AG04450 (cell line): ENCODE results near the gene KCNJ4. TPM values are rescaled to one million over a fixed set of nuclear protein-coding genes. Genes with fewer than 3 reads are reported as not detected.
"Not testable (repeated sequence)": the region's sequence is repeated elsewhere in the genome, so short reads cannot be mapped to it uniquely, and the experiment has no call there.

ENCODE experiments used
- CTCF ChIA-PET: fragments of 300-600, 350-600 bp; formaldehyde crosslinking; extraction: SDS; loops from one replicate; lab custom pipeline; 2022; ENCODE audit warnings: antibody characterized with exemption, inconsistent platforms; lab: Charles Lee
- POLR2A ChIA-PET: fragments of 350-600 bp; formaldehyde crosslinking; extraction: SDS; loops from one replicate; lab custom pipeline; 2021; ENCODE audit warnings: antibody characterized with exemption, inconsistent platforms; lab: Yijun Ruan, JAX
- DNase-seq: peaks from one replicate; pipeline ENCODE4 v3.0.0-alpha.2; 2011; ENCODE audit warnings: low read depth, low spot score
- H3K27ac ChIP-seq: one replicate; pipeline ENCODE4 v1.5.1; 2012; ENCODE audit warnings: low read depth, low read length, control low read depth
- H3K27me3 ChIP-seq: one replicate; pipeline ENCODE4 v1.6.0; 2012; ENCODE audit warnings: low read length; ENCODE audit not compliant: control insufficient read depth, insufficient read depth
- H3K4me3 ChIP-seq: 2 replicates; pipeline ENCODE4 v1.5.1; 2011; ENCODE audit warnings: mild to moderate bottlenecking, low read depth, low read length, control low read depth
- H3K9me3 ChIP-seq: 2 replicates; pipeline ENCODE4 v1.5.1; 2012; ENCODE audit warnings: low read length; ENCODE audit not compliant: control insufficient read depth, insufficient read depth
- polyA plus RNA-seq: library from polyadenylated mRNA; depleted of rRNA; stranded (reverse); fragments of >200 nt; gene quantifications from 2 replicates; pipeline ENCODE4 v1.2.3, GENCODE V29; 2011
- TF ChIP-seq, protein P1 (sequence below): IDR thresholded peaks from 2 replicates; pipeline ENCODE4 v1.5.1; 2011; ENCODE audit warnings: low read depth, low read length, control low read depth, inconsistent platforms

Gene KCNJ4
- polyA plus RNA-seq, 1 experiment = not detected

DNA sequence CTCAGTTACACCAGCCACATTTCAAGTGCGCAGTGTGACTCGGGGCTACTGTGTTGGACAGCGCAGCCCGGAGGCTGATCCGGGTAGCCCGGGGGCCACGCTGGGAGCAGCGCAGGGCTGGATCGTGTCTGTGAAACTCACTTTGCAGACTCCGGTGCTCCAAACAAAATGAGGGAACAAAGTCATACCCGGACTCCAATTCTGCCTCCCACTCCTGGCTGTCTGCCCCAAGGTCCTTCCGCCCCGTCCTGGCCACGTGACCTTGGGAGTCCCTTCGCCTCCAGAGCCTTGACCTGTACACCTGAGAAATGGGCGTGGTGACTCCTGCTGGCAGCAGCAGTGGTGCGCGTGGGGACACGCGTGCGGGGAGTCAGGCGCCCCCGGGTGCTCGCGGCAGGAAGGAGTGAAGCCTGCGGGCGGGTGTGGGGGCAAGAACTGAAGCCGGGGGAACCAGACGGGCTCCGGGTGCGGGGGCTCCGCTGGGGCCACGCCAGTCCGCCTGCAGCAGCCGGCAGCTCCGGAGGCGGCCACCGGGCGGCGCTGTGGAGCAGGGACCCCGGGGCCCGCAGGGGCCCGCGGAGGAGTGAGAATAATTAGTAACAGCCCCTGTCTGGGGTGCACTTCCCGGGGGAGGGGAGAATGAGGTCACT, 42.4 kb downstream of the KCNJ4 start:
- no peaks in the 10 kb centered on the region; the same call in 1 of the 2 replicates for H3K9me3 ChIP-seq
- H3K27ac ChIP-seq = no peak overlapping the region
- ChIA-PET CTCF (interaction anchor here (0.6 to 1.1 kb wide), 2 partner anchors 16 to 343 kb away, joined by 3 to 4 read pairs; no protein-coding TSS in a partner anchor), POLR2A (no interaction called here)
- no peak for DNase-seq
- peaks cover 22% of the 10 kb centered on the region for H3K27me3 ChIP-seq
- H3K4me3 ChIP-seq = no peak overlapping the region
- TF ChIP-seq, protein P1, sequence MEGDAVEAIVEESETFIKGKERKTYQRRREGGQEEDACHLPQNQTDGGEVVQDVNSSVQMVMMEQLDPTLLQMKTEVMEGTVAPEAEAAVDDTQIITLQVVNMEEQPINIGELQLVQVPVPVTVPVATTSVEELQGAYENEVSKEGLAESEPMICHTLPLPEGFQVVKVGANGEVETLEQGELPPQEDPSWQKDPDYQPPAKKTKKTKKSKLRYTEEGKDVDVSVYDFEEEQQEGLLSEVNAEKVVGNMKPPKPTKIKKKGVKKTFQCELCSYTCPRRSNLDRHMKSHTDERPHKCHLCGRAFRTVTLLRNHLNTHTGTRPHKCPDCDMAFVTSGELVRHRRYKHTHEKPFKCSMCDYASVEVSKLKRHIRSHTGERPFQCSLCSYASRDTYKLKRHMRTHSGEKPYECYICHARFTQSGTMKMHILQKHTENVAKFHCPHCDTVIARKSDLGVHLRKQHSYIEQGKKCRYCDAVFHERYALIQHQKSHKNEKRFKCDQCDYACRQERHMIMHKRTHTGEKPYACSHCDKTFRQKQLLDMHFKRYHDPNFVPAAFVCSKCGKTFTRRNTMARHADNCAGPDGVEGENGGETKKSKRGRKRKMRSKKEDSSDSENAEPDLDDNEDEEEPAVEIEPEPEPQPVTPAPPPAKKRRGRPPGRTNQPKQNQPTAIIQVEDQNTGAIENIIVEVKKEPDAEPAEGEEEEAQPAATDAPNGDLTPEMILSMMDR = peak; percentile 55

DNA sequence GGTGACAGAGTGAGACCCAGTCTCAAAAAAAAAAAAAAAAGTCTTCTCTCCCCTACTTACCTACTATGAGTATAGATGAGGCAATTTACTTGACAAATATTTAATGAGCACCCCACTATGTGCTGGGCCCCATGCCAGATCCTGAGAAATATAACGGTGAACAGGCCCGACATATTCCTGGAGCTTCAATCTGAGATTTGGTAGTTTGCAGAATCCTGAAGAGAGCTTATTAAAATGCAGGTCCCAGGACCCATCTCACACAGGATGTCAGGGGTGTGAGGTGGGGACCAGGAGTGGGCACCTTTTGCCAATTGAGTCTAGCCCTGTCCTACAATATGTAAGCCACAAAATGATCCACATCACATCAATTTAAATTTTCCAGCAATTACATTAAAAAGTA, 44.0 kb downstream of the KCNJ4 start:
- DNase-seq = no peak
- TF ChIP-seq, protein P1 = no peak
- Histone ChIP-seq H3K27me3 (peaks cover 17% of the 10 kb centered on the region), H3K9me3 (no peaks in the 10 kb centered on the region; the same call in 1 of the 2 replicates), H3K4me3 (no peak overlapping the region), H3K27ac (no peak overlapping the region)
- POLR2A ChIA-PET = no interaction called here
- CTCF ChIA-PET = no interaction called here

DNA sequence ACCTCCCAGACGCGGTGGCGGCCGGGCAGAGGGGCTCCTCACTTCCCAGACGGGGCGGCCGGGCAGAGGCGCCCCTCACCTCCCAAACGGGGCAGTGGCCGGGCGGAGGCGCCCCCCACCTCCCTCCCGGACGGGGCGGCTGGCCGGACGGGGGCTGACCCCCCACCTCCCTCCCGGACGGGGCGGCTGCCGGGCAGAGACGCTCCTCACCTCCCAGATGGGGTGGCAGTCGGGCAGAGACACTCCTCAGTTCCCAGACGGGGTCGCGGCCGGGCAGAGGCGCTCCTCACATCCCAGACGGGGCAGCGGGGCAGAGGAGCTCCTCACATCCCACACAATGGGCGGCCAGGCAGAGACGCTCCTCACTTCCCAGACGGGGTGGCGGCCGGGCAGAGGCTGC, 45.1 kb downstream of the KCNJ4 start:
- H3K4me3 ChIP-seq, DNase-seq, POLR2A ChIA-PET, CTCF ChIA-PET, H3K27ac ChIP-seq, H3K9me3 ChIP-seq: not testable (repeated sequence)
- peaks cover 18% of the 10 kb centered on the region for H3K27me3 ChIP-seq

DNA sequence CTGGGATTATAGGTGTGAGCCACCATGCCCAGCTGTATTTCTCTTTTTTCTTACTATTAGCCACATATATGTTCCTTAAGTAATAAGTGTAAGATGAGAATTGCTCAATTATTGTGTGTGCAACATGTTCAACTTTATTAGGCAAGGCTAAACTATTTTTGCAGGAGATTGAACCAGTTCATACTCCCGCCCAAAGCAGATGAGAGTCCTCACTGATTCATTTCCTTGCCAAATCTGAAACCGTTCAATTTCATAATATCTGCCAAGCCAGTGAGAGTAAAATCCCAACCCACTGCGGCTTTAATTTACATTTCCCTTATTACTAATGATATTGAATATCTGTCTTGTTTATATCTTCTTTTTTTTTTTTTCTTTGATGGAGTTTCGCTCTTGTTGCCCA, 48.4 kb downstream of the KCNJ4 start:
- peak; percentile 20 for DNase-seq
- no peak overlapping the region for H3K4me3 ChIP-seq
- no peak overlapping the region for H3K27ac ChIP-seq
- ChIA-PET POLR2A (interaction anchor here (0.6 kb wide), 1 partner anchor 264 kb away, joined by 4 read pairs; no protein-coding TSS in a partner anchor), CTCF (interaction anchor here (0.7 kb wide), 1 partner anchor 165 kb away, joined by 4 read pairs; no protein-coding TSS in a partner anchor)
- TF ChIP-seq, protein P1 = no peak
- H3K9me3 ChIP-seq = no peaks in the 10 kb centered on the region
- H3K27me3 ChIP-seq = peaks cover 24% of the 10 kb centered on the region

DNA sequence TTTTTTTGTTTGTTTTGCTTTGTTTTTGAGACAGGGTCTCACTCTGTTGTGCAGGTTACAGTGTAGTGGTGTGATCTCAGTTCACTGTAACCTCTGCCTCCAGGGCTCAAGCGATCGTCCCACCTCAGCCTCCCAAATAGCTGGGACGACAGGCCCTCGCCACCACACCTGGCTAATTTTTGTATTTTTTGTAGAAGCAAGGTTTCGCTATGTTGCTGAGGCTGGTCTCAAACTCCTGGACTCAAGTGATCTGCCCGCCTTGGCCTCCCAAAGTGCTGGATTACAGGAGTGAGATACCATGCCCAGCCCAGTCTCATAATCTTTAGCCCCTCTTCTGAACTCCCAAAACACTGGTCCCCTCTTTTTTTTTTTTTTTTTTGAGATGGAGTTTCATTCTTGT, 50.6 kb downstream of the KCNJ4 start:
- H3K27me3 ChIP-seq = peaks cover 29% of the 10 kb centered on the region
- no peak overlapping the region for H3K4me3 ChIP-seq
- CTCF ChIA-PET = no interaction called here
- no peak overlapping the region for H3K27ac ChIP-seq
- POLR2A ChIA-PET = no interaction called here
- TF ChIP-seq, protein P1 = no peak
- no peak for DNase-seq
- no peaks in the 10 kb centered on the region for H3K9me3 ChIP-seq
